OCI-LY1 (cell line): ENCODE results near the gene SHC3.
A peak's percentile ranks its signal among the peaks of the same experiment; 100 is the strongest.

Experiments used
- H2AFZ ChIP-seq: fragments of 200-600 bp; sonication (generic), shearing (Covaris generic); 2 replicates; pipeline ENCODE4 v1.6.0; 2014; ENCODE audit warnings: antibody characterized with exemption, mild to moderate bottlenecking, low read length
- H3F3A ChIP-seq: fragments of 200-600 bp; sonication (generic), shearing (Covaris generic); 2 replicates; pipeline ENCODE4 v1.6.0; 2014; ENCODE audit warnings: mild to moderate bottlenecking, antibody characterized with exemption, low read length, moderate library complexity; ENCODE audit not compliant: insufficient read depth
- H3K27ac ChIP-seq: fragments of 200-600 bp; sonication (generic); 2 replicates; pipeline ENCODE4 v1.5.1; 2014; ENCODE audit warnings: low read length, mixed run types, mild to moderate bottlenecking, low read depth; ENCODE audit not compliant: poor library complexity, severe bottlenecking
- H3K27me3 ChIP-seq: fragments of 200-600 bp; sonication (generic); 2 replicates; pipeline ENCODE4 v1.6.0; 2014; ENCODE audit warnings: antibody characterized with exemption, mild to moderate bottlenecking, low read length, moderate library complexity; ENCODE audit not compliant: insufficient read depth
- H3K36me3 ChIP-seq: fragments of 200-600 bp; sonication (generic); 2 replicates; pipeline ENCODE4 v1.6.1; 2014; ENCODE audit warnings: mild to moderate bottlenecking, antibody characterized with exemption, low read length, moderate library complexity, mixed read lengths; ENCODE audit not compliant: insufficient read depth
- H3K4me1 ChIP-seq: fragments of 200-600 bp; sonication (generic); 2 replicates; pipeline ENCODE4 v1.5.1; 2014; ENCODE audit warnings: mild to moderate bottlenecking, low read length, moderate library complexity; ENCODE audit not compliant: insufficient read depth, severe bottlenecking
- H3K4me2 ChIP-seq: fragments of 200-600 bp; sonication (generic), shearing (Covaris generic); 2 replicates; pipeline ENCODE4 v1.6.1; 2014; ENCODE audit warnings: low read length
- H3K4me3 ChIP-seq: fragments of 200-600 bp; sonication (generic); 2 replicates; pipeline ENCODE4 v1.5.1; 2014; ENCODE audit warnings: low read length, low read depth, mild to moderate bottlenecking, mixed read lengths; ENCODE audit not compliant: poor library complexity, severe bottlenecking
- H3K79me2 ChIP-seq: fragments of 200-600 bp; shearing (Covaris generic); 2 replicates; pipeline ENCODE4 v1.6.1; 2016; ENCODE audit warnings: mixed run types, low read length, mixed read lengths; ENCODE audit not compliant: insufficient read depth
- H3K9ac ChIP-seq: fragments of 200-600 bp; sonication (generic), shearing (Covaris generic); 2 replicates; pipeline ENCODE4 v1.6.1; 2014; ENCODE audit warnings: mild to moderate bottlenecking, low read length, mixed read lengths
- H3K9me2 ChIP-seq: fragments of 200-600 bp; sonication (generic), shearing (Covaris generic); 2 replicates; pipeline ENCODE4 v1.6.1; 2014; ENCODE audit warnings: low read depth, mild to moderate bottlenecking, low read length, mixed read lengths
- H3K9me3 ChIP-seq: fragments of 200-600 bp; shearing (Covaris generic); 2 replicates; pipeline ENCODE4 v1.6.1; 2014; ENCODE audit warnings: low read length, mixed read lengths
- H4K20me1 ChIP-seq: fragments of 200-600 bp; sonication (generic), shearing (Covaris generic); 2 replicates; pipeline ENCODE4 v1.6.0; 2016; ENCODE audit warnings: mild to moderate bottlenecking, low read length; ENCODE audit not compliant: insufficient read depth
- EZH2 ChIP-seq: fragments of 200-600 bp; sonication (generic), shearing (Covaris generic); IDR thresholded peaks from 2 replicates; pipeline ENCODE4 v1.8.0; 2017; ENCODE audit warnings: borderline replicate concordance, mixed run types, mild to moderate bottlenecking, antibody characterized with exemption, low read length, moderate library complexity, mixed read lengths
- TF ChIP-seq, protein P1 (sequence below): fragments of 200-600 bp; sonication (generic), shearing (Covaris generic); IDR thresholded peaks from 2 replicates; pipeline ENCODE4 v1.5.1; 2017; ENCODE audit warnings: mild to moderate bottlenecking, antibody characterized with exemption, low read length, moderate library complexity, mixed read lengths

SHC3 gene

DNA sequence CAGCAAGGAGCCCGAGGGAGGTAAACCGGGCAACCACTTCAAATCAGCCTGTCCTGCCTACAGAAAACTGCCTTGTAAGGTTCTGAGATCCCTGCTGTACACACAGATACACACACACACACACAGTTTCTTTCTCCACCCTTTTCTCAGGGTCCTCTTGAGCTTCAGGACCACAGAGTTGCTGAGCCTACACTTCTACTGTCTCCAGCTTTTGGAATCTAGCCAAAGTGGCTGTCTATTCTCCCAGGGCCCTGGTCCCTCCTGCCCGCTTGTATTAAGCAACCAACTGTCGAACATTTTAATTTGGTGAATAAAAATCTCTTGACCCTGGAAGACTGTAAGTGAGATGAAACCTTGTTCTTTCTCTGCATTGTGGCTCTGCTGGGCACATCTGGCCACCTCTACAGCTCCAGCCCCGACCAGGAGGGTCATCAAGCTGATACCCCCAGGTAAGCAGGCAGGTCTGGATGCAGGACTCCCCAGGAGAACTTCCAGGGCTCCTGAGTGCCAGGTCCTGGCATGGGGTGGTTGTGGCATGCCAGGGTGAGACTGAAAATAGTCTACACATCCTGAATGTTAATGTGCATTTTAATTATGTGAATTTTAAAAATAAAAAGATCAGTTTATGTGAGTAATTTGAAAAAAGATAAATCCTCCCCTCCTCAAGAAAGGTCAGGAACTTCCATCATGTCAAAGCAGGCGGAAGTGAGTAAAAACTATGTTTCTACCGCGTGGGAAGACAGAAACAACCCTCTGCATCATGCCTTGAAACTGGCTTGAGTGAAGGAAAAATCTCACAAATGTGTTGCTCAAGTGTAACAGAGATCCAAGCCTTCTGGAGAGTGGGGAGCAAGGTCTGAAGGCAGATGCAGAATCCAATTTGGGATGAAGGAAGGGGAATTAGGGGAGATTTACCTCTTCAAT, 202.4 kb downstream of the SHC3 start:
- peak overlapping the region; percentile 13 for H3K4me2 ChIP-seq
- H3K4me3 ChIP-seq = peak overlapping the region; percentile 17
- H3K27ac ChIP-seq = peak overlapping the region; percentile 46
- peak overlapping the region; percentile 63; the same call in 1 of the 2 replicates for H2AFZ ChIP-seq
- no peaks in the 10 kb centered on the region for H3F3A ChIP-seq
- no peaks in the 10 kb centered on the region for H3K79me2 ChIP-seq
- H3K9ac ChIP-seq = peak overlapping the region; percentile 58
- peaks cover 28% of the 10 kb centered on the region for H3K4me1 ChIP-seq
- H3K36me3 ChIP-seq = no peaks in the 10 kb centered on the region
- no peaks in the 10 kb centered on the region for H4K20me1 ChIP-seq
- no peak for TF ChIP-seq EZH2
- TF ChIP-seq, protein P1, sequence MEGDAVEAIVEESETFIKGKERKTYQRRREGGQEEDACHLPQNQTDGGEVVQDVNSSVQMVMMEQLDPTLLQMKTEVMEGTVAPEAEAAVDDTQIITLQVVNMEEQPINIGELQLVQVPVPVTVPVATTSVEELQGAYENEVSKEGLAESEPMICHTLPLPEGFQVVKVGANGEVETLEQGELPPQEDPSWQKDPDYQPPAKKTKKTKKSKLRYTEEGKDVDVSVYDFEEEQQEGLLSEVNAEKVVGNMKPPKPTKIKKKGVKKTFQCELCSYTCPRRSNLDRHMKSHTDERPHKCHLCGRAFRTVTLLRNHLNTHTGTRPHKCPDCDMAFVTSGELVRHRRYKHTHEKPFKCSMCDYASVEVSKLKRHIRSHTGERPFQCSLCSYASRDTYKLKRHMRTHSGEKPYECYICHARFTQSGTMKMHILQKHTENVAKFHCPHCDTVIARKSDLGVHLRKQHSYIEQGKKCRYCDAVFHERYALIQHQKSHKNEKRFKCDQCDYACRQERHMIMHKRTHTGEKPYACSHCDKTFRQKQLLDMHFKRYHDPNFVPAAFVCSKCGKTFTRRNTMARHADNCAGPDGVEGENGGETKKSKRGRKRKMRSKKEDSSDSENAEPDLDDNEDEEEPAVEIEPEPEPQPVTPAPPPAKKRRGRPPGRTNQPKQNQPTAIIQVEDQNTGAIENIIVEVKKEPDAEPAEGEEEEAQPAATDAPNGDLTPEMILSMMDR = no peak
- 0 out of 2 replicates have a peak, but pooled peaks cover 4% of the 10 kb centered on the region for H3K9me3 ChIP-seq
- no peaks in the 10 kb centered on the region for H3K9me2 ChIP-seq
- no peaks in the 10 kb centered on the region for H3K27me3 ChIP-seq

DNA sequence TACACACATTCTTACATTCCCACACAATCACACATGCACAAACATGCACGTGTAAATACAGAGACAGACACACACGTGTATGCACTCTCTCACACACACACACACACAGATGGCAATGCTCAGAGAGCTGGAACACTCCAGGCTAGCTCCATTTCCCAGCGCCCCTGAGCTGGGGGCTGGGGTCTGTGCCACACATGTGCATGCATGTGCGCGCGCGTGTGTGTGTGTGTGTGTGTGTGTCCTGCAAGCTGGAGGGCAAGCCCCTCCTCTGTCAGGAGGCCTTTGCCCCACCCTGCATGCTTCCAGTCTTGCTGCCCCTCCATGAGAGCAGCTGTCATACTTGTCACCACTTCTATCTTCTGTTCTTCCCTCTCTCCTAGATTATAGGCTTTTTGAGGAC, 204.0 kb downstream of the SHC3 start:
- Histone ChIP-seq H2AFZ (no peak overlapping the region; the same call in 1 of the 2 replicates), H3K9me2 (no peaks in the 10 kb centered on the region), H3K9ac (no peak overlapping the region), H3K4me1 (peaks cover 28% of the 10 kb centered on the region), H3K79me2 (no peaks in the 10 kb centered on the region), H3F3A (no peaks in the 10 kb centered on the region), H4K20me1 (no peaks in the 10 kb centered on the region), H3K9me3 (no peaks in the 10 kb centered on the region), H3K36me3 (no peaks in the 10 kb centered on the region), H3K4me3 (no peak overlapping the region), H3K27me3 (no peaks in the 10 kb centered on the region), H3K4me2 (no peak overlapping the region), H3K27ac (no peak overlapping the region)
- TF ChIP-seq, protein P1 = no peak
- no peak for TF ChIP-seq EZH2

DNA sequence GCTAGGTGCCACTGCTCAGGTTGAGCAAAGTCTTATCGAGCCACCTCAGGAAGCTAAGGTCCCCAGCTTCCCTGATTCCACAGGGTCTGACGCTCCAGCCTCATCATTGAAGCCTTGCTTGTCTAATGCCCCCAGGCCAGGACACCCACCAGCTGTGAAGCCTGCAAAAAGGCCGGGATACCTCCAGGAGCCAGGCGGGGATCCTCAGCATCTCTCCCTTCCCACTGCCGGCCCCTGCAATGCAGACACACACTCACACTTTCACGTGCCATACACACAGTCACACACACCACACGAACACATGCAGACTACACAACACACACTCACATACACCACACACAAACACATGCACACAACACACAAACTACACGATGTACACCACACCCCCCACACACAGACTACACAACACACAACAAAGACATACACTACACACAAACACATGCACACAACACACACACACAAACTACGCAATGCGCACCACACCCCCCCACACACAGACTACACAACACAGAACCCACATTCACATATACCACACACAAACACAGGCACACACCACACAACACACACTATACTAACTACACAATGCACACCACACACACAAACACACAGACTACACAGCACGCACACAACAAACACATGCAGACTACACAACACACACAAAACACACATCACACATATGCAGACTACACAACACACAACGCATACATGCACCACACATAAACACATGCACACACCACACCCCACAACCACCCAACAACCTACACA, 205.2 kb downstream of the SHC3 start:
- Histone ChIP-seq H3K9me2 (no peaks in the 10 kb centered on the region), H2AFZ (no peak overlapping the region), H3K27me3 (no peaks in the 10 kb centered on the region), H4K20me1 (no peaks in the 10 kb centered on the region), H3K4me1 (peaks cover 28% of the 10 kb centered on the region), H3K4me2 (no peak overlapping the region), H3K36me3 (no peaks in the 10 kb centered on the region), H3K9ac (no peak overlapping the region), H3K79me2 (no peaks in the 10 kb centered on the region), H3K4me3 (no peak overlapping the region), H3K9me3 (no peaks in the 10 kb centered on the region), H3F3A (no peaks in the 10 kb centered on the region), H3K27ac (no peak overlapping the region)
- TF ChIP-seq EZH2 = no peak
- TF ChIP-seq, protein P1 = no peak
